ENCODE data around the gene OR51B5.
"Not testable (repeated sequence)": the region's sequence is repeated elsewhere in the genome, so short reads cannot be mapped to it uniquely, and the experiment has no call there.

DNA sequence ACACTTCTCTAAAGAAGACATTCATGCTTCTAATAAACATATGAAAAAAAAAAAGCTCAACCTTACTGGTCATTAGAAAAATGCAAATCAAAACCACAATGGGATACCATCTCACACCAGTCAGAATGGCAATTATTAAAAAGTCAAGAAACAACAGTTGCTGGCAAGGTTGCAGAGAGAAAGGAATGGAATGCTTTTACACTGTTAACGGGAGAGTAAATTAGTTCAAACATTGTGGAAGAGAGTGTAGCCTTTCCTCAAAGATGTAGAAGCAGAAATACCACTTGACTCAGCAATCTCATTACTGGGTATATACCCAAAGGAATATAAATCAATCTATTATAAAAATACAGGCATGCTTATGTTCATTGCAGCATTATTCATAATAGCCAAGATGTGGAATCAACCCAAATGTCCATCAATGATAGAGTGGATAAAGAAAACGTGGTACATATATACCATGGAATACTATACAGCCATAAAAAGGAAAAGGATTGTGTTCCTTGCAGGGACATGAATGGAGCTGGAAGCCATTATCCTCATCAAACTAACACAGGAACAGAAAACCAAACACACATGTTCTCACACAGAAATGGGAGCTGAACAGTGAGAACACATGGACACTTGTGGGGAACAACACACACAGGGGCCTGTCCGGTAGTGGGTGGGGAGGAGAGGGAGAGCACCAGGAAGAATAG is 29.8 kb downstream of the OR51B5 start:
- TF ChIP-seq, protein P1, sequence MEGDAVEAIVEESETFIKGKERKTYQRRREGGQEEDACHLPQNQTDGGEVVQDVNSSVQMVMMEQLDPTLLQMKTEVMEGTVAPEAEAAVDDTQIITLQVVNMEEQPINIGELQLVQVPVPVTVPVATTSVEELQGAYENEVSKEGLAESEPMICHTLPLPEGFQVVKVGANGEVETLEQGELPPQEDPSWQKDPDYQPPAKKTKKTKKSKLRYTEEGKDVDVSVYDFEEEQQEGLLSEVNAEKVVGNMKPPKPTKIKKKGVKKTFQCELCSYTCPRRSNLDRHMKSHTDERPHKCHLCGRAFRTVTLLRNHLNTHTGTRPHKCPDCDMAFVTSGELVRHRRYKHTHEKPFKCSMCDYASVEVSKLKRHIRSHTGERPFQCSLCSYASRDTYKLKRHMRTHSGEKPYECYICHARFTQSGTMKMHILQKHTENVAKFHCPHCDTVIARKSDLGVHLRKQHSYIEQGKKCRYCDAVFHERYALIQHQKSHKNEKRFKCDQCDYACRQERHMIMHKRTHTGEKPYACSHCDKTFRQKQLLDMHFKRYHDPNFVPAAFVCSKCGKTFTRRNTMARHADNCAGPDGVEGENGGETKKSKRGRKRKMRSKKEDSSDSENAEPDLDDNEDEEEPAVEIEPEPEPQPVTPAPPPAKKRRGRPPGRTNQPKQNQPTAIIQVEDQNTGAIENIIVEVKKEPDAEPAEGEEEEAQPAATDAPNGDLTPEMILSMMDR (conservative IDR thresholded peaks at IDR 0.05; ENCODE audit: low read depth in 2 of 2), result not testable (repeated sequence)
- not testable (repeated sequence) for TF ChIP-seq EZH2phosphoT487 (IDR thresholded peaks at IDR 0.05; ENCODE audit: unreplicated experiment); POLR2AphosphoS5 (IDR thresholded peaks at IDR 0.05; ENCODE audit: low read depth); EZH2 (IDR thresholded peaks at IDR 0.05; ENCODE audit: low read depth, unreplicated experiment); CREB1 (CRISPR knock-in tag; IDR thresholded peaks at IDR 0.05; ENCODE audit: low read depth); ZNF114 (CRISPR knock-in tag; IDR thresholded peaks at IDR 0.05); ZNF331 (CRISPR knock-in tag; IDR thresholded peaks at IDR 0.05; ENCODE audit: low read depth); STAT1 (IDR thresholded peaks at IDR 0.05; ENCODE audit: unreplicated experiment); JUNB (IDR thresholded peaks at IDR 0.05; ENCODE audit: unreplicated experiment); NANOG (IDR thresholded peaks at IDR 0.05; ENCODE audit: borderline replicate concordance)
- TF ChIP-seq, protein P2, sequence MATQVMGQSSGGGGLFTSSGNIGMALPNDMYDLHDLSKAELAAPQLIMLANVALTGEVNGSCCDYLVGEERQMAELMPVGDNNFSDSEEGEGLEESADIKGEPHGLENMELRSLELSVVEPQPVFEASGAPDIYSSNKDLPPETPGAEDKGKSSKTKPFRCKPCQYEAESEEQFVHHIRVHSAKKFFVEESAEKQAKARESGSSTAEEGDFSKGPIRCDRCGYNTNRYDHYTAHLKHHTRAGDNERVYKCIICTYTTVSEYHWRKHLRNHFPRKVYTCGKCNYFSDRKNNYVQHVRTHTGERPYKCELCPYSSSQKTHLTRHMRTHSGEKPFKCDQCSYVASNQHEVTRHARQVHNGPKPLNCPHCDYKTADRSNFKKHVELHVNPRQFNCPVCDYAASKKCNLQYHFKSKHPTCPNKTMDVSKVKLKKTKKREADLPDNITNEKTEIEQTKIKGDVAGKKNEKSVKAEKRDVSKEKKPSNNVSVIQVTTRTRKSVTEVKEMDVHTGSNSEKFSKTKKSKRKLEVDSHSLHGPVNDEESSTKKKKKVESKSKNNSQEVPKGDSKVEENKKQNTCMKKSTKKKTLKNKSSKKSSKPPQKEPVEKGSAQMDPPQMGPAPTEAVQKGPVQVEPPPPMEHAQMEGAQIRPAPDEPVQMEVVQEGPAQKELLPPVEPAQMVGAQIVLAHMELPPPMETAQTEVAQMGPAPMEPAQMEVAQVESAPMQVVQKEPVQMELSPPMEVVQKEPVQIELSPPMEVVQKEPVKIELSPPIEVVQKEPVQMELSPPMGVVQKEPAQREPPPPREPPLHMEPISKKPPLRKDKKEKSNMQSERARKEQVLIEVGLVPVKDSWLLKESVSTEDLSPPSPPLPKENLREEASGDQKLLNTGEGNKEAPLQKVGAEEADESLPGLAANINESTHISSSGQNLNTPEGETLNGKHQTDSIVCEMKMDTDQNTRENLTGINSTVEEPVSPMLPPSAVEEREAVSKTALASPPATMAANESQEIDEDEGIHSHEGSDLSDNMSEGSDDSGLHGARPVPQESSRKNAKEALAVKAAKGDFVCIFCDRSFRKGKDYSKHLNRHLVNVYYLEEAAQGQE (IDR thresholded peaks at IDR 0.05; ENCODE audit: unreplicated experiment), result not testable (repeated sequence)
- TF ChIP-seq, protein P3, sequence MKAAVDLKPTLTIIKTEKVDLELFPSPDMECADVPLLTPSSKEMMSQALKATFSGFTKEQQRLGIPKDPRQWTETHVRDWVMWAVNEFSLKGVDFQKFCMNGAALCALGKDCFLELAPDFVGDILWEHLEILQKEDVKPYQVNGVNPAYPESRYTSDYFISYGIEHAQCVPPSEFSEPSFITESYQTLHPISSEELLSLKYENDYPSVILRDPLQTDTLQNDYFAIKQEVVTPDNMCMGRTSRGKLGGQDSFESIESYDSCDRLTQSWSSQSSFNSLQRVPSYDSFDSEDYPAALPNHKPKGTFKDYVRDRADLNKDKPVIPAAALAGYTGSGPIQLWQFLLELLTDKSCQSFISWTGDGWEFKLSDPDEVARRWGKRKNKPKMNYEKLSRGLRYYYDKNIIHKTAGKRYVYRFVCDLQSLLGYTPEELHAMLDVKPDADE (IDR thresholded peaks at IDR 0.05), result not testable (repeated sequence)
- TF ChIP-seq, protein P4, sequence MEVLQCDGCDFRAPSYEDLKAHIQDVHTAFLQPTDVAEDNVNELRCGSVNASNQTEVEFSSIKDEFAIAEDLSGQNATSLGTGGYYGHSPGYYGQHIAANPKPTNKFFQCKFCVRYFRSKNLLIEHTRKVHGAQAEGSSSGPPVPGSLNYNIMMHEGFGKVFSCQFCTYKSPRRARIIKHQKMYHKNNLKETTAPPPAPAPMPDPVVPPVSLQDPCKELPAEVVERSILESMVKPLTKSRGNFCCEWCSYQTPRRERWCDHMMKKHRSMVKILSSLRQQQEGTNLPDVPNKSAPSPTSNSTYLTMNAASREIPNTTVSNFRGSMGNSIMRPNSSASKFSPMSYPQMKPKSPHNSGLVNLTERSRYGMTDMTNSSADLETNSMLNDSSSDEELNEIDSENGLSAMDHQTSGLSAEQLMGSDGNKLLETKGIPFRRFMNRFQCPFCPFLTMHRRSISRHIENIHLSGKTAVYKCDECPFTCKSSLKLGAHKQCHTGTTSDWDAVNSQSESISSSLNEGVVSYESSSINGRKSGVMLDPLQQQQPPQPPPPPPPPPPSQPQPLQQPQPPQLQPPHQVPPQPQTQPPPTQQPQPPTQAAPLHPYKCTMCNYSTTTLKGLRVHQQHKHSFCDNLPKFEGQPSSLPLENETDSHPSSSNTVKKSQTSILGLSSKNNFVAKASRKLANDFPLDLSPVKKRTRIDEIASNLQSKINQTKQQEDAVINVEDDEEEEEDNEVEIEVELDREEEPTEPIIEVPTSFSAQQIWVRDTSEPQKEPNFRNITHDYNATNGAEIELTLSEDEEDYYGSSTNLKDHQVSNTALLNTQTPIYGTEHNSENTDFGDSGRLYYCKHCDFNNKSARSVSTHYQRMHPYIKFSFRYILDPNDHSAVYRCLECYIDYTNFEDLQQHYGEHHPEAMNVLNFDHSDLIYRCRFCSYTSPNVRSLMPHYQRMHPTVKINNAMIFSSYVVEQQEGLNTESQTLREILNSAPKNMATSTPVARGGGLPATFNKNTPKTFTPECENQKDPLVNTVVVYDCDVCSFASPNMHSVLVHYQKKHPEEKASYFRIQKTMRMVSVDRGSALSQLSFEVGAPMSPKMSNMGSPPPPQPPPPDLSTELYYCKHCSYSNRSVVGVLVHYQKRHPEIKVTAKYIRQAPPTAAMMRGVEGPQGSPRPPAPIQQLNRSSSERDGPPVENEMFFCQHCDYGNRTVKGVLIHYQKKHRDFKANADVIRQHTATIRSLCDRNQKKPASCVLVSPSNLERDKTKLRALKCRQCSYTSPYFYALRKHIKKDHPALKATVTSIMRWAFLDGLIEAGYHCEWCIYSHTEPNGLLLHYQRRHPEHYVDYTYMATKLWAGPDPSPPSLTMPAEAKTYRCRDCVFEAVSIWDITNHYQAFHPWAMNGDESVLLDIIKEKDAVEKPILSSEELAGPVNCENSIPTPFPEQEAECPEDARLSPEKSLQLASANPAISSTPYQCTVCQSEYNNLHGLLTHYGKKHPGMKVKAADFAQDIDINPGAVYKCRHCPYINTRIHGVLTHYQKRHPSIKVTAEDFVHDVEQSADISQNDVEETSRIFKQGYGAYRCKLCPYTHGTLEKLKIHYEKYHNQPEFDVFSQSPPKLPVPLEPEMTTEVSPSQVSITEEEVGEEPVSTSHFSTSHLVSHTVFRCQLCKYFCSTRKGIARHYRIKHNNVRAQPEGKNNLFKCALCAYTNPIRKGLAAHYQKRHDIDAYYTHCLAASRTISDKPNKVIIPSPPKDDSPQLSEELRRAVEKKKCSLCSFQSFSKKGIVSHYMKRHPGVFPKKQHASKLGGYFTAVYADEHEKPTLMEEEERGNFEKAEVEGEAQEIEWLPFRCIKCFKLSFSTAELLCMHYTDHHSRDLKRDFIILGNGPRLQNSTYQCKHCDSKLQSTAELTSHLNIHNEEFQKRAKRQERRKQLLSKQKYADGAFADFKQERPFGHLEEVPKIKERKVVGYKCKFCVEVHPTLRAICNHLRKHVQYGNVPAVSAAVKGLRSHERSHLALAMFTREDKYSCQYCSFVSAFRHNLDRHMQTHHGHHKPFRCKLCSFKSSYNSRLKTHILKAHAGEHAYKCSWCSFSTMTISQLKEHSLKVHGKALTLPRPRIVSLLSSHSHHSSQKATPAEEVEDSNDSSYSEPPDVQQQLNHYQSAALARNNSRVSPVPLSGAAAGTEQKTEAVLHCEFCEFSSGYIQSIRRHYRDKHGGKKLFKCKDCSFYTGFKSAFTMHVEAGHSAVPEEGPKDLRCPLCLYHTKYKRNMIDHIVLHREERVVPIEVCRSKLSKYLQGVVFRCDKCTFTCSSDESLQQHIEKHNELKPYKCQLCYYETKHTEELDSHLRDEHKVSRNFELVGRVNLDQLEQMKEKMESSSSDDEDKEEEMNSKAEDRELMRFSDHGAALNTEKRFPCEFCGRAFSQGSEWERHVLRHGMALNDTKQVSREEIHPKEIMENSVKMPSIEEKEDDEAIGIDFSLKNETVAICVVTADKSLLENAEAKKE (CRISPR knock-in tag; IDR thresholded peaks at IDR 0.05), result not testable (repeated sequence)
